MM.1S (cell line): ENCODE data around the gene CEP83.

Experiments used
- CTCF ChIP-seq: fragments of 300-600 bp; sonication (generic); IDR thresholded peaks from 2 replicates; pipeline ENCODE4 v1.5.1; 2016; ENCODE audit warnings: antibody characterized with exemption, low read length, mixed read lengths
- EZH2 ChIP-seq: fragments of 300-600 bp; sonication (generic); optimal IDR thresholded peaks from 2 replicates; pipeline ENCODE3; 2017; ENCODE audit warnings: low read depth, mild to moderate bottlenecking, antibody characterized with exemption, low read length, mixed read lengths

GRCh38 chr12:94322346-94322745 is 137.3 kb downstream of the CEP83 start:
- TF ChIP-seq CTCF (no peak), EZH2 (no peak)
